GM18907 (cell line): ENCODE results near the gene IRF2.

Source experiments
- ATAC-seq: cut with Tn5 transposase; IDR thresholded peaks from one replicate; pipeline ENCODE4 v1.9.1; 2021; ENCODE audit warnings: mild to moderate bottlenecking, moderate library complexity; ENCODE audit not compliant: unreplicated experiment

The IRF2 gene

DNA sequence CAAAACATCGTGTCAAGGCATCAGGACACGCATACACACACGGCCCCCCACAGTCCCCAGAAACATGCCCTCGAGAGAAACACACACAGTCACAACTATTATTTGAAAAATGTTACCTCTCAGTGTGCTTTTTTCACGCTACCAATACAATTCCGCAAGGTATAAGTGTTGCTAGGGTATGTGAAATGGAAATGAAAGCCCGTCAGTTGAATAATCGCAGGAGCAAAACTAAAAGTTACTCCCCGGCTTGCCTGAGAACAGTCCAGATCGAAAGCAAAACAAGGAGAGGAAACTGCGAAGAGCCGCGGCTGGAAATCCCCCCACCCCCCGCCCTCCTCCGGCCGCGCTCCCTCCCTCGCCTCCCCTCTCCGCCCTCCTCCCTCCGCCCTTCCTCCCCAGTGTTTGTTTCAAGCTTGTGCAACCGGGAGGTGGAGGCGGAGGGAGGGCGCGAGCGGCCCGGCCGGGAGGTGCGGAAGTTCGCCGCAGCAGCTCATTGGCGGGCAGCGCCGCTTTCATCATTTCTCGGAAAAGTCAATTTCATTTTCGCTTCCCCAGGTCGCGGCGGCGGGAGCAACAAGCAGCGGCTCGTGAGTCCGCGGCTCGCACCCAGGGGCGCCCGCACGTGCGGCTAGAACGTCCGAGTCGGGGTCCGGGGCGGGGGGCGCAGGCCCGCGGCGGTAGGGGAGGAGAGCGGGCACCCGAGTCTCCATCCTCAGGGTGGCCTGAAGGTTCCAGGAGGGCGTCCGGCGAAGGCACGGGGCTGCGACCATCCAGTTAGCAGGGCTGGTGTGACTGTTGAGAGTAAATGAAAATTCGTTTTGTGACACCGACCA lies at the start of gene IRF2:
TSS of gene IRF2 (minus strand) at position 288 of the 833 bp plus-strand sequence. CDS start 45,486 bp downstream, outside the sequence.
- ATAC-seq, result peak; percentile 69

DNA sequence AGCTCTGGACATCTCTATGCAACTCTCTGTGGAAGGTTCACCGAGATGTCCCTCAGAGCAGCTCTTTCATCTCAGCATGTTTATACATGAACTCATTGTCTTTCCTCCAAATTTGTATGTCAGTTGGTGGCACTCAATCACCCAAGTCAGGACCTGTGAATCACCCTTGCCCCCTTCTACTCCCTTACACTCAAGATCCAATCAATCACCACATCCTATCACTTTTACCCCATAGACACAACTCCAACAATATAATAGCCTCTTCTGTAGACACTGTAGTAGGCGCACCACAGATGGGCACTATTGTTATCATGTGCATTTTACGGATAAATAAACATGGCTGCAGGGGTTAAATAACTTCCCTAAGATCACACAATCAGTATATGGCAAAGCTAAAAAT lies 41.3 kb upstream of the IRF2 start:
- no peak for ATAC-seq

DNA sequence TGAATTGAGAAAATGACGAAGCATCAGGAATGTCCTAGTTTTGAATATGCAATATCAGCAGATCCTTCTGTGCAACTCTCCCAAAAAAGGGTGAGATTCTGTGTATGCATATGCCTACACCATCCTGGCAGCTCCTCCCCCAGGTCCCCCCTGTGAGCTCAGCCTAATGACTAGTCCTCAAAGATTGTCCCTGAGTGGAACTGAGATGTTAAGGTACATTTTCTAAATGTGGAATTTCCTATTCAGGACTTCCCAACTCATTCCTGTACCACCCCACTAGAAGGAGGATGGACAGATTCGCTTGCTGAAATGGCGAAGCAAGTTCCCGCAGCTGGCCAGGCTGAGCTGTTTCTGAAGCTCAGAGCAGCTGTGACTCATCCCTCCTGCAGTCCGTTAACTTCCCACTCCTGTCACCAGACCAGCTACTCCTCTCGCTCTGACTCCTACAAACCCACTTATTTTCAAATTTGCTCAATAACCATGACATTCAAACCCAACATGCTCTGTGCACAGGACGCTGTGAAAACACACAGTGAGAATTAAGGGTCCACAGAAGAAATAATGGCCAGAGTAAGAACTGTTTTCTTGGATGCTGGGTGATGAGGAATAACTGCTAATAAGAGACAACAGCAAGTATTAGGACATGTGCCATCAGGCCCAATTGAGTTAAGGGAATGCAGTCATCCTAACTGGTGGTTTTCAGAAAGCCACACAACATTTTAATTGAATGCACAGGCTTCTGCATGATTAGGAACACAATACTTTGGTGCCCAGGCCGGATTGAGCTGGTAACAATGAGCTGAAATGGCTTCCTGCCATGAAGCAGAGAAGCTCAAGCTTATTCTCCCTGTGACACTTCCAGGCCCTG lies 40.0 kb upstream of the IRF2 start:
- ATAC-seq, result peak; percentile 99

DNA sequence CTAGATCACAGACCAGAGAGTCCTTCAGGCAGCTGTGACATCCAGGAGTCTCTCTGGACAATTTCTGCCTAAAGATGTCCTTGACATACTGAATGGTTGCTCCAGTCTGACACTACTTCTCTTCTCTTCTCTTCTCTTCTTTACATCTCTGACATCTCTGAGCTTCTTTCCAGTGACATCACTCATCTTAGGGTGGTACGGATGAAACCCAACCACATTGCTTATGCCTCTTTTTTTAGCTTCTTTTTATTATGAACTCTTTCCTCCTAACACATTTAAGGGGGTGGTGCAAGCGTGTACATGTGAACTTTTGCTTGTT lies 39.4 kb upstream of the IRF2 start:
- ATAC-seq, result peak; percentile 20

DNA sequence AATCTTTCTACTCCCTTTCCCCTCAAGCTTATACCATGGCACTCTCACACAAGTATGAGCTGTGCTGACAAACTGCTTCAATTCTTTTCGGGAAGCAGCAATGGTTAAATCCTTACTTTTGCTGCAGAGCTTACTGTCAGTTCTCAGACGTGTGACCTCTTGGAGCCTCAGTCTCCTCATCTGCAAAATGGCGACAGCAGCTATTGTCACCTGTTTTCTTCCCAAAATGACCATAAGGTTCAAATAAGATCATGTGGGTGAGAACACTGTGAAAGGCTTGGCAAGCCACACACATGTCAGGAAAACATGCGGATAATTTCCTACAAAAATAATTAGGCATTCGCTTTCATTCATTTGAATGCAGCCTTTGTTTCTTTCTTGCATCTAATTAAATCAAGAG lies 36.8 kb upstream of the IRF2 start:
- no peak for ATAC-seq

DNA sequence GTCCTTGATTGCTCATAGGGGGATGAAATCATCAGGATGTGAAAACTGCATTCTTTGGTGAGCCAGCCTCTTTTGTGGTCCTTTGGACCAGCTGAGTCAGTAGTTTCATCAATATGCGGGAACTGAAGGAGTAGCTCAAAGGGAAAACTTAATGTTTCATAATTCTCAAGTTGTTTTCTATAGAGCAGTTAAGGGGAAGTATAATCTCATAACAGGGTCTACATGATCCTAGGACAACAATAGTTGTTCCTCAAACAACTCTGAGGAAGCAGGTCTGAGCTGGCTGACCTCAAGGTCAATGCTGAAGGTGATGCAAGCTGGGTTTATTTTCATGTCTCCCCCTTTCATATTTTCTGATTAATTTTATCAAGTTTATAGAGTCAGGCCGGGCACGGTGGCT lies 36.1 kb upstream of the IRF2 start:
- no peak for ATAC-seq

DNA sequence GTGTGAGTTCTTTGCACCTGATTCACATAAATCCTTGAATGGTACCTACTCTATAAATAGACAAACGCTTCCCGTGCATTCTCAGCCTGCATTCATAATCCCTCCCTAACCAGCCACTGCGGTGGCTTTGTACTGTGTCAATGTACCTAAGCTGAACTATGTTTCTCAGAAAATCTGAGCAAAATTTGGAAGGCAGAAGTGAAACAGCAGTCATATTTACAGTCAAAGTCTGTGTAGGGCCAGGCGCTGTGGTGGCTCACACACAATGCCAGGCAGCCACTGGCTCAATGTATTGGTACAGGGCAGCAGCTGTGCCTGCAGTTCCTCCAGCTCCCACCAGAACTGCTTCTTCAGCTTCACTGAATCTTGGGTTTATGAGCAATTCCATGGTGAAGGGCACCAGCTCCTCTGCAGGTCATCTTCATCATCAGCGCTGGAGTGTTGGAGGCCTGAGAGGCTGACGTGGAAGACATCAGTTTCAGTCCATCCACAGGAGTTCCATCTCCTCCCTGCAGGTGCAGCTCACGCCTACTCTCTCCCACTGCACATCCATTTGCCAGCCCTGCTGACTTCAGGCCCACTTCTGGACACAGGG lies 32.3 kb upstream of the IRF2 start:
- ATAC-seq, result peak; percentile 98

DNA sequence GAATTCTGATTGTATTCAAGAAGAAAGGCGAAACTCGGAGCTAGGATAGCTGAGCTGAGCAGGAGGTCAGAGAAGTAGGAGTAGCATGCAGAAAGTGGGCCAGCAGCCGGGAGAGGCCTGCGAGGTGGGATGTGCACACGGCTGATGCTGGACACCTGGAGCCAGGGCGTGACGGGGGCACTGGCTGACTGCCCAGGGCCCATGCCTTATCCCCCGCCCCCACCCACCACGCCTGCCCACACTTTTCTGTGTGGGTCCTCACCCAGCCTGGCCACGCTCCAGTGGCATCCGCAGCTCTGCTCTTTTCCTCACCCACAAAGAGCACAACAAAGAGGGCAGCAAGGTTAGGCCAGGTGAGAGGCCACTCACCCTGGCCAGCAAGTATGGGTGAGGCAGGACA lies 30.0 kb upstream of the IRF2 start:
- ATAC-seq, result no peak

DNA sequence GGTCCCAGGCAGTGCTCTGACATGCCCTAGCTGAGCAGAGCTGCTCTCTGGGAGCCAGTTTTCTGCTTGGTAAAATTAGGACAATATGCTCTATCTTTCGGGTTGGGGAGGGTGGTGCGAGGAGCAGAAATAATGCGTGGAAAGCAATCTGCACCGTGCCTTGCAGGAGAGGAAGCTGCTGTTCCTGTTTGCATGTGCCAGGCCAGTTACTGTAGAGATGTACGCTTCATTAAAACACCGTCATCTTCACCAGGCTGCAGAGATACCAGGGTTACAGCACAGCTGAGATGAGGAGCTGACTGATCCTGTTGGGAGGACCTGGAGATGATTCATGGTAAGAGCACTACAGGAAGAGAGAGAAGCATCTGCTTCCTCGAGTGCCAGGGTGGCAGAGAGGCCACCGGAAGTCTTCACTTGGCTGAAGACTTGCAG lies 29.5 kb upstream of the IRF2 start:
- ATAC-seq, result no peak

DNA sequence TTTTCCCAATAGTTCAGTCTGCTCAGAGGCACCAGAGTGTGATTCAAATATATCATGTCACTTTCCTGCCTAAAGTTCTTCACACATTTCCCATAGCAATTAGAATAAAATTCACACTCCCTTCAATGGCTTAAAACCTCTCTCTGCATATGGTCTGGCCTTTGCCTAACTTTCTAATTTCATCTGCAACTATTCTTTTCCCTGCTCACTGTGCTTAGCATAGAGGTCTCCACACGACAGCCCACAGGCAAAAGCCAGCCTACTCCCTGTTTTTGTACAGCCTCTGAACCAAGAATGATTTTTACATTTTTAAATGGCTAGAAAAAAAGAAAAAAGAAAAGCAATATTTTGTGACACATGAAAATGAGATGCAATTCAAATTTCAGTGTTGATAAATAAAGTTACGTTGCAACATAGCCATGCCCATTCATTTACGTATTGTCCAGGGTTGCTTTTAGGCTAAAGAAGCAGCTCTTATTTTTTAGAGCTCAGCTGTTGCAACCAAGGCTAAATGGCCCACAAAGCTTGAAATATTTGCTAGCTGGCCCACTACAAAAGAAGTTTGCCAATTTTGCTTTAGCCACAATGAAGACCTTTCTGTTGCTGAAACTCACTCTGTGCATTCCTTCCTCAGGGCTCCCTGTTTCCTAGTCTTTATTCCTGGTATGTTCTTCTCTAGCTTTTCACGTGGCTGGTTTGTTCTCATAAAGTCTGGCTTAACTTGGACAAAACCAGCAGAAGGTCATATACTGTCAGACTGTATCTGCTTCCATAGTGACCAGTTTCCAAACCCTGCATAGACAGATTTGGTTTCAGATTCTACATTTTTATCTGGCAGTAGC lies 26.6 kb upstream of the IRF2 start:
- no peak for ATAC-seq

DNA sequence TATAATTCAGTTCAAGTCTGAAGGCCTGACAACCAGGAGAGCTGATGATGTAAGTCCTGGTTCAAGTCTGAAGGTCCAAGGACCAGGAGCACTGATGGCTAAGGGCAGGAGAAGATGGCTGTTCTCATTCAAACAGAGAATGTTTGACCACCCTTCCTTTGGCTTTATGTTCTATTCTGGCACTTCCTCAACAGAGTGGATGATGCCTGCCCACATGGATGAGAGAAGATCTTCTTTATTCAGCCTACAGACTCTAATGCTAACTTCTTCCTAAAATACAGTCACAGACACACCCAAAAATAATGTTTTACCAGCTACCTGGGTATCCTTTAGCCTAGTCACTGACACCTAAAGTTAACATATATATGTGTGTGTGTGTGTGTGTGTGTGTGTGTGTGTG lies 25.6 kb upstream of the IRF2 start:
- no peak for ATAC-seq

DNA sequence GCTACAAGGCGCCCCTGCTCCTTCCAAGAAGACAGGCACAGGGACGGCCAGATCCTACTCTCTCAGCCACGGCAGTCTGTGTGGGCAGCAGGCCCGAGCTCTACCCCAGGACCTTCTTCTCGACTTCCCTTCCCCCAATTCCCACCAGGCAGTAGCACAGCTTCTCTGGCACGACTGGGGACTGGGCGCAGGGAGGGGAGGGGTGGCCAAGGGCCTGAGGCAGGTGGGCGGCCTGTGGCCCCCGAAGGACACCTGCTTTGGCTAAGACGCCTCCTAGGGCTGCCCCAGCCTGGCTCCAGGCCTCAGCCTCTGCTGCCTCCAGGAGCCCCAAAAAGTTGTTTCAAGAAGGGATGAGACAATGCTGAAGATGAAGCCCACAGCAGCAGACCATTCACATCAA lies 24.2 kb upstream of the IRF2 start:
- ATAC-seq, result no peak

DNA sequence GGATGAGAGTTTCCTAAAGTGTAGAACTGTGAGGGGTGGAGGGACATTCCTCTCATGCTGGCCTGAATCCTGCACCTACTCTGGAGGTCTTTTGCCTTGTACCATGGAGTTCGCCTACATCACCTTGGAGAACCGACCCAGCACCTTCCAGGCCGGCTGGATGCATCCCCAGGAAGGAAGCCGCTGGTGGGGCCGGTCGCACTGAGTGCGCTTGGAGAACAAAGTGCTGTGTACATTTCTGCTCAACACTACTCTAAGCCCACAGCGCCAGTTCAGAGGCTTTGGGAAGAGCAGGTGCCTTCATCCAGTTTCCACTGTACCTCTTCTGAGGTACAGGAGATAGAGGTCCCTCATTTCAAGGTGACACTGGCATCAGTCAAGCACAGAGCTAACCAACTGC lies 15.4 kb upstream of the IRF2 start:
- ATAC-seq, result no peak

DNA sequence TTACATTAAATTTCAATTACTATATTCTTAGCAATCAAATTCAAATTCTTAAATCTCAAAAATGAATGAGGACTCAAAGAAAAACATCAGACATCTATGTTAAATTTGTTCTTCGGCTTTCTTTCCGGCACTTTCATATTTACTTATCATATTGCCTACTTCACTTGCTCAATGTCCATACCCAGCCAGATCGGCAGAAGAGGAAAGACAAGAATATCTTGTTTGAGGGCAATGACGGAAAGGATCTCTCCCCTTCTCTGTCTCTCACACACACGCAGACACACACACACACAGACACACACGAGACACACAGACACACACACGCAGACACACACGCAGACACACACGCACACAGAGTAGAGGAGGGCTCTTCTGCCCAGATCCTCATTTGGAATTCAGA lies 13.2 kb upstream of the IRF2 start:
- ATAC-seq, result no peak

DNA sequence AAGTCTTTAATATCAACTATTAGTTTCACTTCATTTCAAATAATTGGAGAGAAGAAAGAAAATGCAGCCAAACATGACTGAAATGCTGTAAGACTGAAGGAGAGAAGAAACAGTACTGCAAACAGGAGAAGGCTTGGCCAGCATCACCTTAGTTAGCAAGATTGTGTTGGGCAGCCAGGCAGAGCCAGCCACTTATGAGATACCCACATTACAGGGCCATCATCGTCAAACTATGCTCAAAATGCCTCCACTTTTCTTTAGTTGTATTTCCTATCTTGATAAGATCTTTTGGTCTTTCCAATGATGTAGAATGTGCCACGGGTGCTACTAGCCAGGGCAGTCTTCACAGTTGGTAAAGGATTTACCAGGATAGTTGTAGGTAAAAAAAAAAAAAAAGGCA lies 10.9 kb upstream of the IRF2 start:
- ATAC-seq, result no peak

DNA sequence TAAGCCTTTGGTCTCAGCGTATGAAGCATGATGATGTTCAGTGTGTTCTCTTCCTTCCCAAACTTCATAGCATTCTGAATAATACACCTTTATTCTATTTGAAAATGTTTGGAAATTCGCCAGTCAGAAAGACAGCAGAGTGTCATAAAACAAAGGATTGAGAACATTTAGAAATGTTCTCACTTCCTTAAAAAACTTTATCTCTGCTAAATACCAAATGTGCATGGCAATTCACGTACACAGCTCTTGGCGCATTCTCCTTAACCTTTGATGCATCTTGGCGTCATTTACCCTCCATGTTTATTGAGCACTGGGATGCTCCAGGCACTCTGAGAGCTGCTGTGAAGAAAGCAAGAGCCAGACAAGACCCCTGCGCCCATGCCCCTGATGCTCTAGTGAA lies 7.2 kb upstream of the IRF2 start:
- ATAC-seq, result no peak

DNA sequence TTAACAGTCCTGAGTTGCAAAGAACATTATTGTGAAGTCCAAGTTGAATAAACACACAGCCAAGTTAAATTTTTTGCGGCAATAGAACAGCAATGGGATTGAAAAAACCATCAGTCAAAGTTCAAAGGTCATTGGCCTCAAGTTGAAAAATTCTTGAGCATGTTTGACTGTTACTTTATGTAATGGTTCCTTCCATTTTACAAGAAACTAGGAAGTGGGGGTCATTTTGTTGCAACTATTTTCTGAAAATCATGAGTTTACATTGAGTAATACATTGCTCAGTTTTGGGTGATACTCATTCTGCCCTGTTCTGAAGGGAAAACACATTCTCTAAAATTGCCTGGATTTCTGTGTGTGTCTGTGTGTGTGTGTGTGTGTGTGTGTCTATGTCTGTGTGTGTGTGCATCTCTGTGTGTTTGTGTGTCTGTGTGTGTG lies 5.2 kb upstream of the IRF2 start:
- no peak for ATAC-seq

DNA sequence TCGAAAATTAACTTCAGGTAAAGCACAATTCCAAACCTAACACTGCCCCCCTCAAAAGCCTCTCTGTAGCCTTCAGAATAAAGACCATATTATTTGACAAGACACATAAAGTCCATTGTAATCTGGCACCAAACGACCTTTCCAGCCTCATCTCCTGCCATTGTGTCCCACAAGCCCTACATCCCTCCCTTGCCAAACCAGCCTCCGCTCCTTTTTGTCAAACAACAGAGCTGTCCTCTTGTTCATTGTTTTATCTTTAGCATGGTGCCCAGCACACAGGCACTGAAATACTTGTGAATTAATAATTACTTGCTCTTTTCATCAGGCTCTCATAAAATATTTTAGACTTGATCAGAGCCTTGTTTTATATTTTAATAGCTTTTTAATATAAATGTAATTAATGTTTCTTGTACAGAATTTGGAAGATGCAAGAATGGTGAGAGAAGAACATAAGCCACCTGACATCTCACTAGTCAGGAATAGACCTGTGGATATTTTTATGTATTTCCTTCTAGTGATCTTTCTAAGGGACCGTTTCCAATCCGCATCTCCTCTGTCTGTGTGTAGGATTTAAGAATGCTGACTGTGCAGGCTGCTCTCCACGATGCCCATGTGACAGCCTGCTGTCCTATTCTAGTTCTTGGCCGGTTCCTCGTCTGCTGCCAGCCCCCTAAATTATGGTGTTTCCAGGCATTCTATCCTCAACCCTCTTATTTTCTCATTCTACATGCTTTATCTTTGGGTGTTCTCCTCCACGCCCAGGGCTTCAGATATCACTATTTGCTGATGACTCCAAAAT lies 3.0 kb upstream of the IRF2 start:
- ATAC-seq, result no peak

DNA sequence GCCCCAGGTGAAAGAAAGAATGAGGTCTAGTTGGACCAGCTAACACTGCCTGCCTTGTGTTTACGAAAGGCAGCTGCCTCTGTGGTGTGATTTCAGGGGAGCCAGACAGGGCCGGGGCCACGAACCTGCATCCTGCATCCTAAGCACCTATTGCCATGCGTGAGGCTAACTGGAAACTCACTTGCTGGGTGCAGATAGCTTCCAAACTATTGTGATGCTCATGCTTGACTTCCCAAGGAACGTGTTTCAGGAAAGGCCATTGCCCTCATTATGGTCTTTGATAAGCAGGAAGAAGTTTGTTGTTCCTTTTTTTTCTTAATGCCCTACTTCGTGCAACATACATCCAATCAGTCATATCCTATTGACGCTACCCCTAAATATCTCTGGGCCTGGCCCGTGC lies 2.3 kb upstream of the IRF2 start:
- ATAC-seq, result no peak

DNA sequence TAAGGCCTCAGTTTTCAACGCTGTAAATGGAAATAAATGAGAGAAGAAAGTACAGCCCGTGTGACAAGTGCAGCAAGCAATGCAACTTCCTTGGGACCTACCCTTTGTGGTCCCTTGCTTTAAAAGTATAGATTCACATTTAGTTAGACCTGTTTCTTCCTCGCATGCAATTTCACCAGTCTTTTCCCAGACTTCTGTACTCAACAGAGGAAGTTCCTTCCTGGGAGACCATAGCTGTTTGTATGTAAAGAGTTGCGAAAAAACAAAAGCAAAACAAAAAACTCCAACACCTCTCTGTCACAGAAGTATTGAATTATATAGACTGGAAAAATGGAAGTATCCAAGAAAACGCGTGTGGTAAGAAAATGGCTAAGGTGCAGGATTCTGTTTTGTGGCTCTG lies 1.1 kb upstream of the IRF2 start:
- no peak for ATAC-seq
